HL-60 (cell line): ENCODE measurements around the gene RNF187.

ENCODE experiments used
- DNase-seq, 2 experiments: peaks; one replicate each; pipeline ENCODE4 v3.0.0-alpha.2; 2010 to 2020; ENCODE audit warnings: low read depth in 1 of 2, low spot score in 1 of 2
- H3K27ac ChIP-seq: fragments of 250-450 bp; sonication (Bioruptor Pico); replicated peaks from 2 replicates; pipeline ENCODE4 v1.5.1; 2020; ENCODE audit warnings: mild to moderate bottlenecking, moderate library complexity
- H3K27me3 ChIP-seq: fragments of 250-450 bp; sonication (Bioruptor Pico); 2 replicates; pipeline ENCODE4 v1.5.1; 2021; ENCODE audit warnings: mild to moderate bottlenecking, moderate library complexity; ENCODE audit not compliant: insufficient read depth, poor library complexity, severe bottlenecking
- H3K4me3 ChIP-seq: replicated peaks from 2 replicates; pipeline ENCODE4 v1.5.1; 2011; ENCODE audit warnings: mild to moderate bottlenecking, control low read depth, low read length; ENCODE audit not compliant: insufficient read depth
- GABPA ChIP-seq: IDR thresholded peaks from 2 replicates; pipeline ENCODE4 v1.6.1; 2012; ENCODE audit warnings: low read depth
- POLR2AphosphoS5 ChIP-seq: IDR thresholded peaks from 2 replicates; pipeline ENCODE4 v1.6.1; 2012; ENCODE audit warnings: low read depth
- SPI1 ChIP-seq: IDR thresholded peaks from 2 replicates; pipeline ENCODE4 v1.6.1; 2012; ENCODE audit warnings: low read depth, mild to moderate bottlenecking, borderline replicate concordance
- TF ChIP-seq, protein P1 (sequence below): IDR thresholded peaks from one replicate; pipeline ENCODE4 v1.5.1; 2011; ENCODE audit warnings: low read length, control low read depth, inconsistent platforms; ENCODE audit not compliant: insufficient read depth
- TF ChIP-seq, protein P2 (sequence below): IDR thresholded peaks from 2 replicates; pipeline ENCODE4 v1.6.1; 2012; ENCODE audit warnings: low read depth; ENCODE audit not compliant: insufficient replicate concordance

Gene RNF187

DNA sequence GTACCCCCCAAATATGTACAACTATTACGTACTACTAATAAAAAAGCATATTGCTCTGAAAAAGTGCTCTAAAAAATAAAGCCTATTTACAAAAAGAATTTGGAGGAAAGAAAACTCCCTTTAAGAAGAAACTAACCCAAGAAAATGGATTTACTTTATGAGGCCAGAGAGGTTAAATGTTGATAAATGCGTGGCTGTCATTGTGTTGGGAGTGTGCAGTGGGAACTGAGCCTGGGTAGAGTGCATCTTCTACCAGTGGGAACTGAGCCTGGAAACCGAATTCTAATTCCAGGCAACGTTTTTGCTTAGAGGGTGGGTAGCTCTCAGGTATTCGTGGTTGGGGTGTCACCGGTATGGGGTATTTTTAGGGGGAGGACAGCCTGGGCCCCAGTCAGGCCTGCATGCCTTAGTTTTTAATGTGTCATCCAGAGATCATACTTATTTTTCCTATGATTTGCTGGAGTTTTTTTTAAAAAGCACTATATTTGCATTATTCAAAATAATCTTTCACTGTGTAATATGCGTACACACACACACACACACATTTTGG lies 24.1 kb upstream of the RNF187 start:
- H3K4me3 ChIP-seq: no peak overlapping the region
- no peak for DNase-seq
- H3K27ac ChIP-seq: no peak overlapping the region
- TF ChIP-seq POLR2AphosphoS5: no peak
- TF ChIP-seq, protein P1, sequence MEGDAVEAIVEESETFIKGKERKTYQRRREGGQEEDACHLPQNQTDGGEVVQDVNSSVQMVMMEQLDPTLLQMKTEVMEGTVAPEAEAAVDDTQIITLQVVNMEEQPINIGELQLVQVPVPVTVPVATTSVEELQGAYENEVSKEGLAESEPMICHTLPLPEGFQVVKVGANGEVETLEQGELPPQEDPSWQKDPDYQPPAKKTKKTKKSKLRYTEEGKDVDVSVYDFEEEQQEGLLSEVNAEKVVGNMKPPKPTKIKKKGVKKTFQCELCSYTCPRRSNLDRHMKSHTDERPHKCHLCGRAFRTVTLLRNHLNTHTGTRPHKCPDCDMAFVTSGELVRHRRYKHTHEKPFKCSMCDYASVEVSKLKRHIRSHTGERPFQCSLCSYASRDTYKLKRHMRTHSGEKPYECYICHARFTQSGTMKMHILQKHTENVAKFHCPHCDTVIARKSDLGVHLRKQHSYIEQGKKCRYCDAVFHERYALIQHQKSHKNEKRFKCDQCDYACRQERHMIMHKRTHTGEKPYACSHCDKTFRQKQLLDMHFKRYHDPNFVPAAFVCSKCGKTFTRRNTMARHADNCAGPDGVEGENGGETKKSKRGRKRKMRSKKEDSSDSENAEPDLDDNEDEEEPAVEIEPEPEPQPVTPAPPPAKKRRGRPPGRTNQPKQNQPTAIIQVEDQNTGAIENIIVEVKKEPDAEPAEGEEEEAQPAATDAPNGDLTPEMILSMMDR: no peak
- TF ChIP-seq GABPA: no peak
- TF ChIP-seq SPI1: no peak
- TF ChIP-seq, protein P2, sequence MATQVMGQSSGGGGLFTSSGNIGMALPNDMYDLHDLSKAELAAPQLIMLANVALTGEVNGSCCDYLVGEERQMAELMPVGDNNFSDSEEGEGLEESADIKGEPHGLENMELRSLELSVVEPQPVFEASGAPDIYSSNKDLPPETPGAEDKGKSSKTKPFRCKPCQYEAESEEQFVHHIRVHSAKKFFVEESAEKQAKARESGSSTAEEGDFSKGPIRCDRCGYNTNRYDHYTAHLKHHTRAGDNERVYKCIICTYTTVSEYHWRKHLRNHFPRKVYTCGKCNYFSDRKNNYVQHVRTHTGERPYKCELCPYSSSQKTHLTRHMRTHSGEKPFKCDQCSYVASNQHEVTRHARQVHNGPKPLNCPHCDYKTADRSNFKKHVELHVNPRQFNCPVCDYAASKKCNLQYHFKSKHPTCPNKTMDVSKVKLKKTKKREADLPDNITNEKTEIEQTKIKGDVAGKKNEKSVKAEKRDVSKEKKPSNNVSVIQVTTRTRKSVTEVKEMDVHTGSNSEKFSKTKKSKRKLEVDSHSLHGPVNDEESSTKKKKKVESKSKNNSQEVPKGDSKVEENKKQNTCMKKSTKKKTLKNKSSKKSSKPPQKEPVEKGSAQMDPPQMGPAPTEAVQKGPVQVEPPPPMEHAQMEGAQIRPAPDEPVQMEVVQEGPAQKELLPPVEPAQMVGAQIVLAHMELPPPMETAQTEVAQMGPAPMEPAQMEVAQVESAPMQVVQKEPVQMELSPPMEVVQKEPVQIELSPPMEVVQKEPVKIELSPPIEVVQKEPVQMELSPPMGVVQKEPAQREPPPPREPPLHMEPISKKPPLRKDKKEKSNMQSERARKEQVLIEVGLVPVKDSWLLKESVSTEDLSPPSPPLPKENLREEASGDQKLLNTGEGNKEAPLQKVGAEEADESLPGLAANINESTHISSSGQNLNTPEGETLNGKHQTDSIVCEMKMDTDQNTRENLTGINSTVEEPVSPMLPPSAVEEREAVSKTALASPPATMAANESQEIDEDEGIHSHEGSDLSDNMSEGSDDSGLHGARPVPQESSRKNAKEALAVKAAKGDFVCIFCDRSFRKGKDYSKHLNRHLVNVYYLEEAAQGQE: no peak
- H3K27me3 ChIP-seq: peaks cover 62% of the 10 kb centered on the region

DNA sequence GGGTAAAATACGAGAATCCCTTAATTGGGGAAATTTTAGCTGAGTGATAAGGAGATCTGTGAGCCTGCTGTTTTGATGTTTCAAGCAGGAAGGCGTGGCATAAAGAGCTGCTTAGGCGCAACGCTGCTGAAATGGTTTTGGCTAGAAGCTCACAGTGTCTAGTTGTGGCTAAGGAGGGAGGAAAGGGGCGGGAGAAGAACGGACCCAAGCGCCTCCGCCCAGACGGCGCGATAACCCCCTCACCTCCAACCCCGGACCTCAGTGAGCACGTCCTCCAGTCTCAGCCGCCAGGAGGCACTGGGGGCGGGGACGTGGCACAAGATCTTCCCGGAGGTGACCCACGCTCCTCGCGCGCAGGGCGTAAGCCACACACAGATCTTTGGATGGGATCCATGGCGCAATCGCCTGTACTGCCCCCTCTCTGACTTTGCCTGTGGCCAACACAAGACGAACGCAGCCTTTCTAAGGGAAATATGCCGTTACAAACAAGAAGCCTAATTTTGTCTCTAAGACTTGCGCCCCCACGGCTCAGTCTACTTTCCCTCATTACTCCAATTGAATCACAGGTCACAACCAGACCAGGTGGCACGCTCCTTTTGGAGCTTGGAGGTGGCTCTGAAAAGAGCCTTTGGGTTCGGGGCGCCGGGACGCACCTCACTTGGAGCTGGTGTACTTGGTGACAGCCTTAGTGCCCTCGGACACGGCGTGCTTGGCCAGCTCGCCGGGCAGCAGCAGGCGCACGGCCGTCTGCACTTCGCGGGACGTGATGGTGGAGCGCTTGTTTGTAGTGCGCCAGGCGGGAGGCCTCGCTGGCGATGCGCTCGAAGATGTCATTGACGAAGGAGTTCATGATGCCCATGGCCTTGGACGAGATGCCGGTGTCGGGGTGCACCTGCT lies 23.4 kb upstream of the RNF187 start:
- H3K27me3 ChIP-seq: peaks cover 65% of the 10 kb centered on the region
- TF ChIP-seq, protein P1: no peak
- TF ChIP-seq SPI1: no peak
- TF ChIP-seq, protein P2: no peak
- no peak for TF ChIP-seq GABPA
- no peak for TF ChIP-seq POLR2AphosphoS5
- H3K4me3 ChIP-seq: peak overlapping the region; percentile 19
- peak in 1 of 2 experiments; percentile 17 for DNase-seq
- H3K27ac ChIP-seq: no peak overlapping the region

DNA sequence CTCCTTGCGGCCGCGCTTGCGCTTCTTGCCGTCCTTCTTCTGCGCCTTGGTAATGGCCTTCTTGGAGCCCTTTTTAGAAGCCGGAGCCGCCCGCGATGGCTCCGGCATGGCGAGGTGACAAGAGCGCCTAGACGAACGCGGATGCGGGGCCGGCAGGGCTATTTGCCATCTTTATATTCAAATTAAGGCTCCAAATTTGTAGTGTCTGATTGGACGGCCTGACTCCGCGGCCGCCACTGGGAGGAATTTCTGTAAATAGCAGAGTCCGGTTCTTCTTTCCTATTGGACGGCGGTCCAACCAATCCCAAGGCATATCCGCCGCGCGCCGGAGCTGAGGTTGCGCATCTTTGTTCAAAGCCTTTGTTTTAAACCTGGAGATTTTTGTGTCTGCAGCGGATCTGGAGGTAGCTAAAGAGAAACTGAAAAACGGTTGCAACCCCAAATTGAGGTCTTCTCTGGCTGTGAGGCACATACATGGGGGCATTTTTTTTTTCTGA lies 22.6 kb upstream of the RNF187 start:
- no peak overlapping the region for H3K4me3 ChIP-seq
- peaks cover 71% of the 10 kb centered on the region for H3K27me3 ChIP-seq
- no peak for TF ChIP-seq GABPA
- TF ChIP-seq POLR2AphosphoS5: no peak
- no peak for TF ChIP-seq SPI1
- TF ChIP-seq, protein P2: no peak
- TF ChIP-seq, protein P1: no peak
- no peak overlapping the region for H3K27ac ChIP-seq
- DNase-seq: no peak
